NCI-H146 (cell line): Measurements from ENCODE around the gene CDK19.

Experiments used
- DNase-seq: peaks from one replicate; lab custom pipeline; 2025; lab: John Stamatoyannopoulos, UW

CDK19 gene

DNA sequence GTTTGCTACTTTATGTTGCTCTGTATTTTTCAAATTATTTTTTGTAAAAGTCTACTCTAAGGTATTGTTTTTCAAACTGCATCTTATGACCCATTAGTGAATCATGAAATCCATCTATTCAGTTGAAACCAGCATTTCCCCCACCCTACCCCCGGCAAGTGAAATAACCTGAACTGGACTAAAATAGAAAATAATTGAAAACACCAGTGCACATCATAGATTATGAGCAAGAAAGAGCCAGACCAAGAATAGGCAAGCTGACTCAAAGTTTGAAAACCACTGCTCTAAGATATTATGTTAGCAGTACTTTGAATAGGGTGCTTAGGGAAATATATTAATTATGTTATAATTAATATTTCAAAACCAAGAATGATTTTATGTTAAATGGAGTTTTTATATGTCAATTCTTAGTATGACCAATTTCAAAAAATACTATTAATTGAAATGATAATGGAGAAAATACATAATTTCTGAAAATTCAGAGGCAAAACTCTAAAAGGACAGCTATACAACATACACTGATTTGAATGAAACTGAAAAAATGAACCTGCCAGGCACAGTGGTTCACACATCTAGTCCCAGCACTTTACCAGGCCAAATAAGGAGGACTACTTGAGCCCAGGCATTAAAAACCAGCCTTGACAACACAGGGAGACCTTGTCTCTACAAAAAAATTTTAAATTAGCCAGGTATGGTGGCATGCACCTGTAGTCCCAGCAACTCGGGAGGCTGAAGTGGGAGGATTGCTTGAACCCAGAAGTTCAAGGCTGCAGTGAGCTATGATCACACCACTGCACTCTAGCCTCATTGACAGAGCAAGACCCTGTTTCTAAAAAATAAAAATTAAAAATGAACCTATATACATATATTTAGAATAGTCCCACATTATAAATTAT is 112.0 kb downstream of the CDK19 start:
- DNase-seq = no peak

DNA sequence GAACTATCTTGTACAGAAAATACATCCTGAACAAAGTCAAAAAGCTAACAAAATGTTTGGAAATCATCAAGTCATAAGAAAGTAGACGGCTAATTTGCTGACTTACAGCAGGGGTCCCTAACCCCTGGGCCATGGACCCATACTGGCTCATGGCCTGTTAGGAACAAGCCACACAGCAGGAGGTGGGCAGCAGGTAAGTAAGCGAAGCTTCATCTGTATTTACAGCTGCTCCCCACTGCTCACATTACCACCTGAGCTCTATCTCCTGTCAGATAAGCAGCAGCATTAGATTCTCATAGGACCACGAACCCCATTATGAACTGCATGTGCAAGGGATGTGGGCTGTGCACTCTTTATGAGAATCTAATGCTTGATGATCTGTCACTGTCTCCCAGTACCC is 115.5 kb downstream of the CDK19 start:
- peak; percentile 77 for DNase-seq

DNA sequence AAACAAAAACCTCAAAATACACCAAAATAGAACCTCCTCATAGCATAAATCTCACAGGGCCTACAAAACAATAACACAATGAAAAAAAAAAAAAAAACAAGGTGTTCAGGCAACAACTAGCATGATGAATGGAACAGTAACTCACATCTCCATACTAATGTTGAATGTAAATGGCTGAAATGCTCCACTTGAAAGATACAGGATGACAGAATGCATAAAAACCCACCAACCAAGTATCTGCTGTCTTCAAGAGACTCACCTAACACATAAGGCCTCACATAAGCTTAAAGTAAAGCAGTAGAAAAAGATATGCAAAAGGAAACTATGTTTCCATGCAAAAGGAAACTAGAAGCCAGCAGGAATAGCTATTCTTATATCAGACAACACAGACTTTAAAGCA is 121.3 kb downstream of the CDK19 start:
- no peak for DNase-seq

DNA sequence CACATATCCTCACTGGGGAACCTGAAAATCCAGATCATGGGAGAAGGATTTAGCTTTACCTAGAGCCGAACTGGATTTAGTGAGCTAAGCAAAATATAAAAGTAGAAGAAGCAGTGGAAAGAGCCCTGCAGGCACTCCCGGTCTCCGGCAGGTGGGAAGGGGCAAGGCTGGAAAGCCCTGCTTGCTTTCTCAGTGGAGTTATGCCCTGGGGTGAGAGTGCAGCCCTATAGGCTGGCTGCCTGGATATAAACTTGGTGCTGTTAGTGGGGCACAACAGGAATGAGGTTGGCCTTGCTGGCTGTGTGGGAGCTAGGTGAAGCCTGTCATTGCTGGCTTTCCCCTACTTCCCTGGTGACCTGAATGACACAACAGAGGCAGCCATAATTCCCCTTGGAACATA is 122.0 kb downstream of the CDK19 start:
- DNase-seq = no peak

DNA sequence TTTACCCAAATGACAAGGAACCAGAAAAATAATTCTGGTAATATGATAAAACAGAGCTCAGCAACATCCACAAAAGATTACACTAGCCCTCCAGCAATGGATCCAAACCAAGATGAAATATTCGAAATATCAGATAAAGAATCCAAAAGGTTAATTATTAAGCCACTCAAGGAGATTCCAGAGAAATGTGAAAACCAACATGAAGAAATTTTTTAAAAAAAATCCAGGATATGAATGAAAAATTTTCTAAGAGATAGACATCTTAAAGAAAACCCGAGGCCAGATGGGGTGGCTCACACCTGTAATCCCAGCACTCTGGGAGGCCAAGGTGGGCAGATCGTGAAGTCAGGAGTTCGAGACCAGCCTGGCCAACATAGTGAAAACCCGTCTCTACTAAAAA is 124.4 kb downstream of the CDK19 start:
- no peak for DNase-seq

DNA sequence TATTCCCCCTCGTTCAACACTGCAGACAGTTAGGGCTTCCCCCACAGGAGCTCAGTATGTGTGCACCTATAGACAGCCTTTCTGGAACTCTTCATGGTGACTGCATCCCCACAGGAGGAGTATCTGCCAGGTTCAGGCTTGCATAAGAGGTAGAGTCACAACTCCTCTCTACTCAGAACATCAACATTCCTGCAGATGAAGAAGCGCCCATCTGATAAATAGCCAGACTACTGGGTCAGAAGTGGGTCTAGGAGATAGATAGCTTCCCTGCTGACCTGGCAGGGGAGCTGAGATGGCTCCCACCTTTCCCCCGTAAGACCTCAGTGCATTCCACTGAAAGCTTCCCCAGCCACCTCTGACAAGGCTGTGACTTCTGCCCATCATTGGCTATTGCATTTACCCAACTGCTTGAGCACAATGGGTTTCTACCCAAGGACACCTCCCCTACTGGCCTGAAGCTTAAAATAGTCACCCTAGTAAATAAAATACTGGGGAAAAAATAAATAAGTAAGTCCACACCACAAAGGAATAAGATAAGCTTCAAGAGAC is 125.1 kb downstream of the CDK19 start:
- DNase-seq = no peak

DNA sequence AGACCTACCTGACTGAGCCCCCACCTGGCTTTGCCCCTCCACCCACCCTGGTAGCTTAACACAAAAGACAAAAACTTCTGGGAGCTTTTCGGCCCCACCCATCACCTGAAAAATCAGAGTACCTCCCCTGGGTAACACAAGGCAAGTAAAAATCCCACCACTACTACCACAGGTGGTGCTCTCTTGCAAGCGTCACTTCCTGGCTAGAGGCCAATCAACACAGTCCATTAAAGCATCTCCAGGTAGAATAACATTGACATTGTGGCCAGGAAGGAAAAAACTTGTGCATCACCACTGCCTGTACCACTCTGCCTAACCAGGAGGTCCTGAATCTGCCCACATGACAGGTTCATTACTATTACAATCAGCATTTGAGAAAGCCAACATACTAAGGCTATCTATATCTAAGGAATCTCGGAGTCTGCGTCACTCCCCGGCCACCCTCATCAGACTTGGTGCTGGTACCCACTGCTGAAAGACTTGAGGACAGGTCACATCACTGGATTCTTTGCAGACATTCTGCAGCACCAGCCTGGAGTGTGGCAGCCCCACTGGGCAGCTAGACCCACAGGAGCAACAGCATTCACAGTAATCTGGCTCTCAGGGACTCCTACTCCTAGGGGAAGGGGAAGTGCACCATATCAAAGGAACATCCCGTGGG is 125.9 kb downstream of the CDK19 start:
- peak; percentile 38 for DNase-seq

DNA sequence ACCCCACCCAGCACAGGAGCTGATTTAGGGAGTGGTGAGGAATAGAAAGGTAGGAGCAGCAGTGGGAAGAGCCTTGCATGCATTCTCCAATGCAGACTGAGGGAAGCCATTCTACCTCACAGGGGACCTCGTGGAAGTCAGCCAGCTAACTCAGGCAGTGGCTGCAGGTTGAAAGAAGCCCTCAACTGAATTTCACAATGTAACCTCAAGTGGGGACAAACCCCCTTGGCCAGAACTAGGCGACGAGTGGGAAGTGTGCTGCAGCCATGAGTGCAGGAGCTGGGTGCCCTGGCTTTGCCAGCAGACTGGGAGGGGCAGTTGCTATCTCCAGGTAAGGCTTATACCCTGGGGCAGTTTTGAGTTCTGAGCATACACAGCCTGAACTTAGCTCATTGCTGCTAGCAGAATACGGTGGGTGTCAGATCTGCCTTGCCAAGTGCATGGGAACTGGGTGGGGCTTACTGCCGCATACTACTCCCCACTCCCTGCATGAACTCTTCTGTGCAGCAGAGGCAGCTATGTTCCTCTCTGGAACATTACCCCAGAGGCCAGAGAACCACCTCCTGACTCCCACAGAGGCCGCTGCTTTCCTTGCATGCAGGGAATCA is 126.5 kb downstream of the CDK19 start:
- DNase-seq = peak; percentile 55

DNA sequence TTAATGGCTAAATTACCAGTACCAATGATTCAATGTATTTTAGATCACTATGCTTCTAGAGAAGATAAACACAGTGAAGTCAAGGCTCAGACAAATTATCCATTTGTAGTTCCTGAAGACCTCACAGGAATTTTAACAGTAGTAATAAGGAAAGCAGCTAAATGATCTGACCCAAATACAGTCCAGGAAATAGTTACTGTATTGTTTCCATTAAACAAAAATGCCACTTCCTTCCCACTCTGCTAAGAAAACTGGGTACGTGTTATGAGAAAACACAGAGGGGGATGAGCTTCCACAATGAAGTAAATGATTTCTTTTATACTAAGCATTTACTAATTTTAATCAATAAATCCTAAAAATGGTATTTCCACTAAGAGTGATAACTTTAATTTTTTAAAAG is 127.9 kb downstream of the CDK19 start:
- no peak for DNase-seq

DNA sequence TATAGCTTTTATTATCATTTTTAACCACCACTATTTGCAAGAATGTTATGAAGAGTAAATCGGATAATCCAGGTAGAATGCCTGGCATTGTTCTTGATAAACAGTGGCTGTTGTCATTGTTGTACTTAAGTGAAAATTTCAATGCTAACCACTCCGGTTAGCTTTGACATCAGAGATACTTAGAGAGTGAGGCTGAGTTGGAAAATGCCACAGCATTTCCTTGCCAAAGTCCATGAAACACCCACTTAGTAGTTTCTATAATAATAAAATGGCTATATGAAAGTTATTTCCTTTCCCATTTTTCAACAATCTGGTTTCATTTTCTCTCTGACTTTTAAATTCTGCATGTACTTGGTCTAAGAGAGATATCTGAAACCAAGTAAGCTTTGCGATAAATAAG is 132.0 kb downstream of the CDK19 start:
- DNase-seq = no peak

DNA sequence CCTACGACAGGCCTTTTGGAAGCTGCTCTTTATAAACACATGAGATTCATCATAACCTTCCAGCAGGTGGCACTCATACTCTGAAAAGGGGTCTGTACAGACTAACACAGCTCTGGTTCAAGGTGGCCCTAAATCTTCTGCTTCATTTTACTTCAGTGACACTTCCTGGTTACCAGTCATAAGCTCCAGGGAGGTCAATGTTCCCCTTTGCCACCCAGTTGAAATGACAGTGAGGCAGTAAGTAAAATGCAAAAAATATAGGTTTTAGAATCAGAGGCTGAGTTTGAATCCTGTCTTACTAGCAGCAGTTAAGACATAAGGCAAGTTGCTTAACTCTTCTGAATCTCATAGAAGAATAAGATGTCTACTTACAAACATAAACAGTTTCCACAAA is 132.8 kb downstream of the CDK19 start:
- peak; percentile 85 for DNase-seq

DNA sequence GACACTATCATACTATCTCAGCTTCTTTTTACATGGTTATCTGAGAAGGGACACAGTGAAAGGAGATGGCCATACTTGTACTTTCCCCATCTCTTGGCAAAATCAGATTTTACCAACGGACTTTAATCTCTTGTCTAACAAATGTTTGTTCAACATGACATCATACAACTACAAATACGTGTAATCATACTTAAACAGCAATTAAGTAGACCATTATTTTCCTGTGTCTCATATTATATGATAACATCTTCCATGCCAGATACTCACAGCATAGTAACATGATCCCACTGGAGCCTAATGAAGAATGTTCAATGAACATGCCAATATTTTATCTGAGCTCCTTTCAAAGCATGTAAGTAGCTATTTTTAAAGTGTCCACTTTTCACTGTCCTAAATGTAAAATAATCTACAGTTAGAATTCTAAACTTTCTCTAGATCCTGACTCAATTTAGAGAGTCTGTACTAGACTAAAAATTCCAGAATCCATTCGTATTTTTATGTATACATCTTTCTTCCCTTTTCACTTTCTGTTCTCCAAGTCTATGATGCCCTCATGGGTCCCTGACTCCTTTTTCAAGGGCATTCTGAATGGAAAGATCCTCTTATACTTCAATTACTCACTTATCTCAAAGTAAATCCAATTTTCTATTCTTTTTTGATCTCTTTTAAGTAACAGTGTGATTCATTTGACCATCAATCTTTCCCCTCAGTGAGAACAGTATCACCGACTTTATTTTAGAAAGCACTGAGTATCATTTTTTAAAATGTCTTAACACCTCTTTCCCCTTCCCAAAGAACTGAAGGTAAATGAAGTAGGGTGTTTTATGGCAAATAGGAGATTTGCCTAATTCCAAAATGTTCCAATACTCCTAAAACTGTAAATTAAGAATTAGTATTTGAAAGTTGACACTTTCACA is 133.5 kb downstream of the CDK19 start:
- peak; percentile 66 for DNase-seq

DNA sequence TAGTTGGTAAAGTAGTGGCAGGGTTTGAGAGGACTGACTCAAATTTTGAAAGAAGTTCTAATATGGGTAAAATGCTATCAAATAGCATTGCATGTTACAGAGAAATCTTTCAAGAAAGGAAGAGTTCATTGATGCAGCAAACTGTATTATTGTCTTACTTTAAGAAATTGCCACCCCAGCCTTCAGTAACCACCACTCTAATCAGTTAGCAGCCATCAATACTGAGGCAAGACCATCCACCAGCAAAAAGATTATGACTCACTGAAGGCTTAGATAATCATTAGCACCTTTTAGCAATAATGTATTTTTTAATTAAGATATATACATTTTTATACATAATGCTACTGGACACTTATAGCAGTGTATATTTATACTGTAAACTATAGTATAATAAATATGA is 138.9 kb downstream of the CDK19 start:
- no peak for DNase-seq

DNA sequence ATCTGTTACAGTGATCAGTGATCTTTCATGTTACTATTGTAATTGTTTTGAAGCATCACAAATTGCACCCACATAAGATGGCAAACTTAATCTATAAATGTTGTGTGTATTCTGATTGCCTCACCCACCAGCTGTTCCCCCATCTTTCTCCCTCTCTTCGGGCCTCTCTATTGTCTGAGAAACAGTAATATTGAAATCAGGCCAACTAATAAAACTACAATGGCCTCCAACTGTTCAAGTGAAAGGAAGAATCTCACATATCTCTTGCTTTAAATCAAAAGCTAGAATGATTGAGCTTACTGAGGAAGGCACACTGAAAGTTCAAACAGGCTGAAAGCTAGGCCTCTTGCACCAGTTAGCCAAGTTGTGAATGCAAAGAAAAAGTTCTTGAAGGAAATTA is 141.2 kb downstream of the CDK19 start:
- peak; percentile 30 for DNase-seq

DNA sequence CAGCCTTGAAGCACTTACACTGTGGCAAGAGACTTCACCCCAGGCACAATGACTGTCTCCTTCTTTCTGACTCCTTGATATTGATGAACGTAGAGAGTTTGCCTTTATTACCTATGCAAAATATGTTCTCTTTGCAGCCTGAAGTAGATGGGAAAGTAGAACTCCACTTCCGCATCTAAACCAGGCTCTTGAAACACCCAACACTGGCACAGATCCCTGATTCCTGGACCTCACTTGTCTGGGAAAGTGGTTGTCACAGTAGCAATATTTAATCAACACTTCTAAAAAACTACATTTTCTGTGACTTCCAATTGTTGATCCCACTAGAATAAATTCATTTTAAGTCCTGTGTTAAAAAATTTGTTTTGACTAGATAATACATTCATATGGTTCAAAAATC is 143.1 kb downstream of the CDK19 start:
- no peak for DNase-seq

DNA sequence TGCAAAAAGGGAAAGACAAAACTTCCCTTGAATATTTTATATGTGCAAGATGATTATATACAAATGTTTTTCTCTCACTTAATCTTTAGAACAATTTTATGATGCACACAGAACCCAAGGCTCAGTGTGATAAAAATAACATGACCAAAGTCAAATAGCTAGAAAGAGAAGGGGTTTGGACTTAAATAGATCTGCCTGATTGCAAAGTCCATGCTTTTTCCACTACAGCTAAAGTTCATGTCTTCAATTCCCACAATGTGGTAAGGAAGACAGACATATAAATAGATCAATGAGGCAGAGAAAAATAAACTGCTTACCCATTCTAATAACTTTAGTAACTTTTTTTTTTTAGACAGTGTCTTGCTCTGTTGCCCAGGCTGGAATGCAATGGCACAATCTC is 143.8 kb downstream of the CDK19 start:
- no peak for DNase-seq

DNA sequence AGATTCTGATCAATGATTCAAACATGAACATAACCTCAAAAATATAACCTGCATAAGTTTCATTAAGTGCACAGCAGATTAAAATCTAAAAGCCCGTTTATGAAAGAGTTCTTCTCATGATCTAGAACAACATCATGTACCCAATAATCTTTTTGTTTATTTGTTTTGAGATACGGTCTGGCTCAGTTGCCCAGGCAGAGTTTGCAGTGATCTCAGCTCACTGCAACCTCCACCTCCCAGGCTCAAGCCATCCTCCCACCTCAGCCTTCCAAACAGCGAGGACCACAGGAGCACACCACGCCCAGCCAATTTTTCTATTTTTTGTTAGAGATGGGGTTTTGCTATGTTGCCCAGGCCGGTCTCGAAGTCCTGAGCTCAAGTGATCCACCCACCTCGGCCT is 149.7 kb downstream of the CDK19 start:
- no peak for DNase-seq

DNA sequence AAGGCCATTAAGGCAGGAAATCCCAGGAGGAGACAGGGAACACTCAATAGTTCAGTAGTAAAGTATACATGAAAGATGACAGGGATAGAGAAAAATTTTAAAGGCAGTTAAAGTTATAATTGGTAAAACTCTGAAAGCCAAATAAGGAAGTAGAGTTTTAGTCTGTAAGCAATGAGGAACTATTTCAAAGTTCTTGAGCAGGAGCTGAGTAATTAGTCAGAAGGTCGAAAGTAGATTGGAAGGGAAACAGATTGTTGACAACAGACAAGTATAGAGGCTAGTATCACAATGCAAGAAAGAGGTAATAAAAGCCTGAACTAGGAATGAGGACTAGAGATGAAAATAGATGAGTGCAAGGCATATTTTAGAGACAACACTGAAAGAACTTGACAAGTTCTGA is 150.3 kb downstream of the CDK19 start:
- DNase-seq = no peak

DNA sequence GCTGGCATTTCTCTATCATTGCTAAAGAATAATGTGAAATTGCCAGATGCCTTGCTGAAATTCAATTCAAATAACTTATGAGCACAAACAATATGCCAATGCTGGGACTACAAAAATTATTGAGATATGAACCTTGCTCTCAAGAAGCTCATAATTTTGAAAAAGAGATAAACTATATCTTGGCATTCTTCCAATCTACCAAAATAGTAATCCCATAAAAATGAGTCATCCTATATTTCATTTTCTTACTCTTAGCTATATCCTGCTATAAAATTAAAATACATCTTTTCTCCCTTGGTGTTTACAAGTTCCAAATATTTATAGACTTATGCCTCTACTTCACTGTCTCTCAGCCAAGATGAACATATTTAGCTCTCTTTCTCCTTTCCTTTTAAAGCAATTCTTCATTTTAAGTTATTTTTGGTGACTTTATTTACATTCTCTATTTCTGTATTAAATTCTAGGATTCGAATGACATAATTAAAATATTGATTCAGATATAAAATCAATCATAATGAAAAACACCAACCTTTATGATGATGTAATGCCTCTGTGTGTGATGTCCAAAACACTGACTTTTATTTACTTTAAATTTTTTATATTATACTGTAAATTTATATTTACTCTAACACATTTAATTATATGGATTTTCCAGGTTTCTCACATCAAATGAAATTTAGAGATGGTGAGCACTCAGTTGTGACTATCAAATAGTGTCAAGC is 152.6 kb downstream of the CDK19 start:
- DNase-seq = no peak

DNA sequence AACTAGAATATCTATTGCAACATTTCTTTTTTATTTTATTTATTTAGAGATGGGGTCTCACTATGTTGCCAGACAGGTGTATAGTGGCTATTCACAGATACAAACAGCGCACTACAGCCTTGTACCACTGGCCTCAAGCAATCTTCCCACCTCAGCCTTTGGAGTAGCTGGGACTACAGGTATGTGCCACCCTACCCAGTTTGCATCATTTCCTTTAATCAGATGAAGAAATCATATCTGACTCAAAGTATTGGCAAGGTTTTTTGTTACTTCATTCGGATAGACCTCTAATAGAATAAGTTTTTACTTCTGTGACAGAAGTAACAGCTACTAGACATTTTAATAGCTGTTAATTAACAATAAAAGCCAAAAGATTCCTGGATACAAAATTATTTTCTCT is 153.9 kb downstream of the CDK19 start:
- DNase-seq = no peak

DNA sequence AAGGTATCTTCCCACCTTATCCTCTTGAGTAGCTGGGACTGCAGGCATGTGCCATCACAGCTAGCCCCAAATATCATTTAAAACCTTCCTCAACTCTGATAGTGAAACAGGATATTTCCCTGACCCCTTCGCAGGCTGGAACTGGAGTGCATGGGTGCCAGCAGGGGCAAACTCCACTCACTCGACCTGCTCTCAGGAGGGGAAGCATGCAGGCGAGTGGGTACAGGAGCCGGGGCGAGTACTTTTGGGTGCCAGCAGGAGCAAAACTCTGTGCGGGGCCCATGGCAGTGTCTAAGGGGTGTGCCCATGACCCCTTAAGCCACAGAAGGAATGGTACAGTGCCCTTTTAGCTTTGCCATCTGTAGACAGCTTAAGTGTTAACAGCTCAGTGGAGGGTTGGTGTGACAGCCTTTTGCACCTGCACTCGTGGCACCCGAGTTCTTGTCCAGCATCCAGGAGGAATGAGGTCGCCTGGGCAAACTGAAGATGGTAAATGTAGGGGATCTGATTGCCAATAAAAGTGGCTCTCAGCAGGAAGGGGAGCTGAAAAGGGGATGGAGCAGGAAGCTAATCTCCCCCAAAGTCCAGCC is 155.1 kb downstream of the CDK19 start:
- DNase-seq = no peak
